ENCODE data around the gene KATNIP.
"Not testable (repeated sequence)": the region's sequence is repeated elsewhere in the genome, so short reads cannot be mapped to it uniquely, and the experiment has no call there.

The KATNIP gene

DNA sequence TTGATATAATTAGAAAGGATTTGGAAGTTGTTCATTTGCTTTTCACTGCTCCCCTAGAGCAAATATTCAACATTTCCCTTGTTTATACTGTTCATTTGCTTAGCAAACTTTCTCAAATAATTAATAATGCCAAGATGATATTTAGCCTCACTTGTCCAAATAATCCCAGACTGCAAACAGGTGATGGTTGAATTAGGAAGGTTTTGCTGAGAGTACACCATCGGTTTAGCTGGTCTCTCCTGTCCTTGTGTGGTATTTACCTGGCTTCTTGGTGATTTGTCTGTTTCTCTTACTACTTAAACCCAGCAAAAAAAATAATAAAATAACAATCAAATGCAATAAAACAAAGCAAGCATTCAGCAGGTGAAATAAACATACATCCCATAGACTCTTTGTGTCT, 6.5 kb downstream of the KATNIP start:
- Histone ChIP-seq H3K27ac (ENCODE audit: low read depth, low read length) (no peak overlapping the region), H3K9me3 (ENCODE audit: control insufficient read depth in 1 of 2, low read length in 2 of 2) (no peaks in the 10 kb centered on the region), H3K4me1 (ENCODE audit: control insufficient read depth in 1 of 2, insufficient read depth in 2 of 2, low read length in 2 of 2) (no peaks in the 10 kb centered on the region), H3K36me3 (ENCODE audit: control insufficient read depth in 1 of 2, insufficient read depth in 2 of 2, low read length in 2 of 2) (no peaks in the 10 kb centered on the region), H3K4me3 (ENCODE audit: low read depth in 1 of 2, low read length in 2 of 2) (no peak overlapping the region), H3K9ac (ENCODE audit: low read depth in 1 of 2, low read length in 2 of 2) (no peak overlapping the region), H3K27me3 (ENCODE audit: control insufficient read depth in 1 of 2, insufficient read depth in 2 of 2, low read length in 2 of 2) (no peaks in the 10 kb centered on the region)

- H3K9ac ChIP-seq (ENCODE audit: low read depth in 1 of 2, low read length in 2 of 2) = no peak overlapping the region
- no peaks in the 10 kb centered on the region for H3K27me3 ChIP-seq (ENCODE audit: control insufficient read depth in 1 of 2, insufficient read depth in 2 of 2, low read length in 2 of 2)
- no peaks in the 10 kb centered on the region for H3K9me3 ChIP-seq (ENCODE audit: control insufficient read depth in 1 of 2, low read length in 2 of 2)
- no peaks in the 10 kb centered on the region for H3K4me1 ChIP-seq (ENCODE audit: control insufficient read depth in 1 of 2, insufficient read depth in 2 of 2, low read length in 2 of 2)
- H3K36me3 ChIP-seq (ENCODE audit: control insufficient read depth in 1 of 2, insufficient read depth in 2 of 2, low read length in 2 of 2) = no peaks in the 10 kb centered on the region
- H3K27ac ChIP-seq (ENCODE audit: low read depth, low read length) = no peak overlapping the region
- no peak overlapping the region for H3K4me3 ChIP-seq (ENCODE audit: low read depth in 1 of 2, low read length in 2 of 2)
These were observed 8.5 kb downstream of the KATNIP start for GRCh38 chr16:27558434-27558833.

DNA sequence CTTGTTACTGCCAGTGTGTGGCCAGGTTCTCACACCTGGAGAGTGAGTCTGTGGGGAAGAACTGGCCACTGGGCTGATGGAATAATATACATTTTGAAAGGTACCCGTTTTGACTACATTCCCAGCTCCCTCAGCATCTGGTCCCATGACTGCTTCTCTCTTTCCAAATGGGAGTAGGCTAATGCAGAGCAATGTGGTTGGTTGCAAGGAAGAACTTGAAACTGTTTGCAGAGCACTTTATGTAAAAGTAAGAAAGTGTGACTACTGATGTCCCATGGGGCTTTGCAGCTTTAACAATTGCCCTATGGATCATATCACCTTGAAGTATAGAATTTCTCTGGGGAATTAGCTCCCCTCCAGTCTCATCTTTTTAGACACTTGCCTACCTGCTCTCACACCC, 9.0 kb downstream of the KATNIP start:
- Histone ChIP-seq H3K27ac (ENCODE audit: low read depth, low read length) (no peak overlapping the region), H3K27me3 (ENCODE audit: control insufficient read depth in 1 of 2, insufficient read depth in 2 of 2, low read length in 2 of 2) (no peaks in the 10 kb centered on the region), H3K36me3 (ENCODE audit: control insufficient read depth in 1 of 2, insufficient read depth in 2 of 2, low read length in 2 of 2) (no peaks in the 10 kb centered on the region), H3K4me1 (ENCODE audit: control insufficient read depth in 1 of 2, insufficient read depth in 2 of 2, low read length in 2 of 2) (no peaks in the 10 kb centered on the region), H3K4me3 (ENCODE audit: low read depth in 1 of 2, low read length in 2 of 2) (no peak overlapping the region), H3K9me3 (ENCODE audit: control insufficient read depth in 1 of 2, low read length in 2 of 2) (no peaks in the 10 kb centered on the region), H3K9ac (ENCODE audit: low read depth in 1 of 2, low read length in 2 of 2) (no peak overlapping the region)

- H3K27ac ChIP-seq (ENCODE audit: low read depth, low read length) = no peak overlapping the region
- H3K9ac ChIP-seq (ENCODE audit: low read depth in 1 of 2, low read length in 2 of 2) = no peak overlapping the region
- H3K4me1 ChIP-seq (ENCODE audit: control insufficient read depth in 1 of 2, insufficient read depth in 2 of 2, low read length in 2 of 2) = no peaks in the 10 kb centered on the region
- H3K4me3 ChIP-seq (ENCODE audit: low read depth in 1 of 2, low read length in 2 of 2) = no peak overlapping the region
- no peaks in the 10 kb centered on the region for H3K27me3 ChIP-seq (ENCODE audit: control insufficient read depth in 1 of 2, insufficient read depth in 2 of 2, low read length in 2 of 2)
- H3K9me3 ChIP-seq (ENCODE audit: control insufficient read depth in 1 of 2, low read length in 2 of 2) = no peaks in the 10 kb centered on the region
- no peaks in the 10 kb centered on the region for H3K36me3 ChIP-seq (ENCODE audit: control insufficient read depth in 1 of 2, insufficient read depth in 2 of 2, low read length in 2 of 2)
These were observed 11.3 kb downstream of the KATNIP start for GRCh38 chr16:27561216-27561615.

DNA sequence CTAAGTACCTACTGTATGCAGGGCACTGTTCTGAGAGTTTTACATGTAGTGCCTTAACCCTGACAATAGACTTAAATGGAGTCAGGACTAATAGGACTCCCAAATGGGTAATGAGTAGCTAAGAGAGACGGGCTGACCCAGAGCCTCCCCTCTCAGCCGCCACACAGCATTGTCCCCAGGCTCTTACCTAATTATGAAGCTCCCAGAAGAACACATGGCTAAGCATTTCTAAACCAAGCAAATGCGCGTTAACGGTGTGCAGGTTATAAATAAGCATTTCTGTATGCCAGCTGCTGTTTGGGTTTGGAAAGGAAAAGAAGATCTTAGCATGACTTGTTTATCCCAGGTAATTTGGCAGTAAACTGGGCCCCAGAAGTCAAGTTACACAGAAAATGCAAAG, 14.3 kb downstream of the KATNIP start:
- H3K9ac ChIP-seq (ENCODE audit: low read depth in 1 of 2, low read length in 2 of 2) = no peak overlapping the region
- no peaks in the 10 kb centered on the region for H3K27me3 ChIP-seq (ENCODE audit: control insufficient read depth in 1 of 2, insufficient read depth in 2 of 2, low read length in 2 of 2)
- H3K4me1 ChIP-seq (ENCODE audit: control insufficient read depth in 1 of 2, insufficient read depth in 2 of 2, low read length in 2 of 2) = no peaks in the 10 kb centered on the region
- H3K4me3 ChIP-seq (ENCODE audit: low read depth in 1 of 2, low read length in 2 of 2) = no peak overlapping the region
- no peaks in the 10 kb centered on the region for H3K9me3 ChIP-seq (ENCODE audit: control insufficient read depth in 1 of 2, low read length in 2 of 2)
- H3K36me3 ChIP-seq (ENCODE audit: control insufficient read depth in 1 of 2, insufficient read depth in 2 of 2, low read length in 2 of 2) = no peaks in the 10 kb centered on the region
- H3K27ac ChIP-seq (ENCODE audit: low read depth, low read length) = no peak overlapping the region

DNA sequence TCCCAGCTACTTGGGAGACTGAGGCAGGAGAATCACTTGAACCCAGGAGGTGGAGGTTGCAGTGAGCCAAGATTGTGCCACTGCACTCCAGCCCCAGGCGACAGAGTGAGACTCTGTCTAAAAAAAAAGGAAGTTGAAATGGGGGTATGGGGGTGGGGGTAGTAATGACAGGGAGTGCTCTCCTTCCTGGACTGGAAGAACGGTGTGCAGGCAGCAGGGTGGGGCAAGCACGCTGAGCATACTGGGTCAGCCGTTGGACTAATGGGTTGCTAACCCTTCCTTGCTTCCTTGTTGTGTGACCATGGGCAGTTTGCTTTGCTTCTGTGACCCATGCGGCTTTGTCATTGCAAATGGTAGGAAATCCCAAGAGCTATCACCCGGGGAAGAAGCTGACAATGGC, 16.5 kb downstream of the KATNIP start:
- Histone ChIP-seq H3K9ac (ENCODE audit: low read depth in 1 of 2, low read length in 2 of 2) (no peak overlapping the region), H3K27ac (ENCODE audit: low read depth, low read length) (no peak overlapping the region), H3K4me1 (ENCODE audit: control insufficient read depth in 1 of 2, insufficient read depth in 2 of 2, low read length in 2 of 2) (no peaks in the 10 kb centered on the region), H3K9me3 (ENCODE audit: control insufficient read depth in 1 of 2, low read length in 2 of 2) (no peaks in the 10 kb centered on the region), H3K4me3 (ENCODE audit: low read depth in 1 of 2, low read length in 2 of 2) (no peak overlapping the region), H3K27me3 (ENCODE audit: control insufficient read depth in 1 of 2, insufficient read depth in 2 of 2, low read length in 2 of 2) (no peaks in the 10 kb centered on the region), H3K36me3 (ENCODE audit: control insufficient read depth in 1 of 2, insufficient read depth in 2 of 2, low read length in 2 of 2) (no peaks in the 10 kb centered on the region)

GRCh38 chr16:27568077-27568476, 18.1 kb downstream of the KATNIP start:
- no peaks in the 10 kb centered on the region for H3K4me1 ChIP-seq (ENCODE audit: control insufficient read depth in 1 of 2, insufficient read depth in 2 of 2, low read length in 2 of 2)
- H3K27me3 ChIP-seq (ENCODE audit: control insufficient read depth in 1 of 2, insufficient read depth in 2 of 2, low read length in 2 of 2) = no peaks in the 10 kb centered on the region

DNA sequence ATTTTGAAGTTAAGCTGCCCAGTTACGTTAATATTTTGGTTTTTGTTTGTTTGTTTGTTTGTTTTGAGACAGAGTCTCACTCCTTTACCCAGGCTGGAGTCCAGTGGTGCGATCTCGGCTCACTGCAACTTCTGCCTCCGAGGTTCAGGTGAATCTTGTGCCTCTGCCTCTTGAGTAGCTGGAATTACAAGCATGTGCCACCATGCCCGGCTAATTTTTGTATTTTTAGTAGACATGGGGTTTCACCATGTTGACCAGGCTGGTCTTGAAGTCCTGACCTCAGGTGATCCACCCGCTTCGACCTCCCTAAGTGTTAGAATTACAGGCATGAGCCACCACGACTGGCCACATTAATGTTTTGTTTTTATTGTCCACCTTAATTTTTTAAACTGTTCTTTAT, 21.0 kb downstream of the KATNIP start:
- not testable (repeated sequence) for H3K27me3 ChIP-seq (ENCODE audit: control insufficient read depth in 1 of 2, insufficient read depth in 2 of 2, low read length in 2 of 2); H3K4me1 ChIP-seq (ENCODE audit: control insufficient read depth in 1 of 2, insufficient read depth in 2 of 2, low read length in 2 of 2); H3K4me3 ChIP-seq (ENCODE audit: low read depth in 1 of 2, low read length in 2 of 2); H3K27ac ChIP-seq (ENCODE audit: low read depth, low read length); H3K9ac ChIP-seq (ENCODE audit: low read depth in 1 of 2, low read length in 2 of 2); H3K36me3 ChIP-seq (ENCODE audit: control insufficient read depth in 1 of 2, insufficient read depth in 2 of 2, low read length in 2 of 2); H3K9me3 ChIP-seq (ENCODE audit: control insufficient read depth in 1 of 2, low read length in 2 of 2)

More at GRCh38 chr16:27568077-27568476, 18.1 kb downstream of the KATNIP start:
- no peaks in the 10 kb centered on the region for H3K36me3 ChIP-seq (ENCODE audit: control insufficient read depth in 1 of 2, insufficient read depth in 2 of 2, low read length in 2 of 2)
- no peak overlapping the region for H3K4me3 ChIP-seq (ENCODE audit: low read depth in 1 of 2, low read length in 2 of 2)
- H3K9me3 ChIP-seq (ENCODE audit: control insufficient read depth in 1 of 2, low read length in 2 of 2) = no peaks in the 10 kb centered on the region
- H3K27ac ChIP-seq (ENCODE audit: low read depth, low read length) = no peak overlapping the region
- no peak overlapping the region for H3K9ac ChIP-seq (ENCODE audit: low read depth in 1 of 2, low read length in 2 of 2)

DNA sequence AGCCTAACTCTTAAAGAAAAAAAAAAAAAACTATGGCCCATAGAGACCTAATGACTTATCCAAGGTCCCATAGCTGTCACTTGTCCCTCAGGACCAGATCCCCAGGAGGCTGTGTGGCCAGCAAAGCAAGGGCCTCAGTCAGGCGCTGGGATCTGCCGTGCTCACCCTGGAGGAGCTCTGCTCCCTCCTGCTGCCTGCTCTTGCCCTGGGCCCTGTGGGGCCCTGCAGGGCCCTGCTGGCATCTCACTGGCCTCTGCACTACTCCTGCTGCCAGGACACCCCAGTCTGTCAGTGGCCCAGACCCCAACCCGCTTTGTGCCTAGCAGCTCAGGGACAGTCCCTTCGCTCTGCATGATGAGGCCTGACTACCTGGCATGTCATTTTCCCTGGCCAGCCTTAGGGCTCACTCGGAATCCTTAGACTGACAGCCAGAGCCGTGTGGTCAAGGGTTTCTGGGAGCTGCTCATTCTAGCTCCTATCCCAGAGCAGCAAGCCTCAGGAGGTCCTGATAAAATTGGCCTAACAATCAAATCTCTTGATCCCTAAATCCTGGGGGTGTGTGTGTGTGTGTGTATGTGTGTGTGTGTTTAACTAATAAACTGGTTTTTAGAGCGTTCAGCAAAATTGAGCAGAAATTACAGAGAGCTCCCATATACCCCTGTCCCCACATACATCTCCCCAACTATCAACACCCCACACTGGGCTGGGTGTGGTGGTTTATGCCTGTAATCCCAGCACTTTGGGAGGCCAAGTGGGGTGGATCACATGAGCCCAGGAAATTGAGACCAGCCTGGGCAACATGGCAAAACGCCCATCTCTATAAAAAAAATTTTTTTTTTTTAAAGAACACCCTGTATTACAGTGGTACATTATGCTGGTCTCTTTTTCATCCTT, 21.7 kb downstream of the KATNIP start:
- Histone ChIP-seq H3K4me3 (ENCODE audit: low read depth in 1 of 2, low read length in 2 of 2) (no peak overlapping the region), H3K36me3 (ENCODE audit: control insufficient read depth in 1 of 2, insufficient read depth in 2 of 2, low read length in 2 of 2) (peaks cover 7% of the 10 kb centered on the region in 2 donors), H3K27me3 (ENCODE audit: control insufficient read depth in 1 of 2, insufficient read depth in 2 of 2, low read length in 2 of 2) (no peaks in the 10 kb centered on the region), H3K9me3 (ENCODE audit: control insufficient read depth in 1 of 2, low read length in 2 of 2) (no peaks in the 10 kb centered on the region), H3K9ac (ENCODE audit: low read depth in 1 of 2, low read length in 2 of 2) (no peak overlapping the region), H3K4me1 (ENCODE audit: control insufficient read depth in 1 of 2, insufficient read depth in 2 of 2, low read length in 2 of 2) (no peaks in the 10 kb centered on the region), H3K27ac (ENCODE audit: low read depth, low read length) (no peak overlapping the region)

GRCh38 chr16:27572711-27573110, 22.8 kb downstream of the KATNIP start:
- Histone ChIP-seq H3K27me3 (ENCODE audit: control insufficient read depth in 1 of 2, insufficient read depth in 2 of 2, low read length in 2 of 2) (no peaks in the 10 kb centered on the region), H3K4me1 (ENCODE audit: control insufficient read depth in 1 of 2, insufficient read depth in 2 of 2, low read length in 2 of 2) (no peaks in the 10 kb centered on the region), H3K27ac (ENCODE audit: low read depth, low read length) (no peak overlapping the region), H3K9ac (ENCODE audit: low read depth in 1 of 2, low read length in 2 of 2) (no peak overlapping the region), H3K36me3 (ENCODE audit: control insufficient read depth in 1 of 2, insufficient read depth in 2 of 2, low read length in 2 of 2) (peaks cover 7% of the 10 kb centered on the region in 2 donors), H3K9me3 (ENCODE audit: control insufficient read depth in 1 of 2, low read length in 2 of 2) (no peaks in the 10 kb centered on the region), H3K4me3 (ENCODE audit: low read depth in 1 of 2, low read length in 2 of 2) (no peak overlapping the region)
